DND-41 (cell line): ENCODE measurements around the gene TIGD3.

Source experiments
- ATAC-seq: fragments of 200-7000 bp; cut with Tn5 transposase; 3 replicates; pipeline ENCODE4 v1.9.1; 2021; ENCODE audit warnings: low read depth; ENCODE audit not compliant: insufficient read depth
- DNase-seq: peaks from one replicate; pipeline ENCODE4 v3.0.0-alpha.2; 2020
- H2AFZ ChIP-seq: 2 replicates; pipeline ENCODE4 v1.6.0; 2012; ENCODE audit warnings: low read depth, low read length
- H3K27ac ChIP-seq: 2 replicates; pipeline ENCODE4 v1.5.1; 2012; ENCODE audit warnings: low read length, inconsistent platforms
- H3K27me3 ChIP-seq: fragments of 200-600 bp; sonication (generic); 2 replicates; pipeline ENCODE4 v1.6.0; 2012; ENCODE audit warnings: low read length, mild to moderate bottlenecking, inconsistent platforms; ENCODE audit not compliant: insufficient read depth, poor library complexity
- H3K36me3 ChIP-seq: 2 replicates; pipeline ENCODE4 v1.5.1; 2012; ENCODE audit warnings: low read length, inconsistent platforms; ENCODE audit not compliant: insufficient read depth
- H3K4me1 ChIP-seq: 2 replicates; pipeline ENCODE4 v1.5.1; 2012; ENCODE audit warnings: mild to moderate bottlenecking, low read length; ENCODE audit not compliant: insufficient read depth
- H3K4me2 ChIP-seq: 2 replicates; pipeline ENCODE4 v1.6.0; 2012; ENCODE audit warnings: mild to moderate bottlenecking, moderate library complexity, low read length, inconsistent platforms; ENCODE audit not compliant: insufficient read depth
- H3K4me3 ChIP-seq, 2 experiments: fragments of 200-600 bp in 1 of 2; shearing (Covaris generic) in 1 of 2; 2 replicates each; pipeline ENCODE4 v1.5.1; 2012 to 2016; ENCODE audit warnings: inconsistent platforms in 2 of 2, low read length in 2 of 2, mild to moderate bottlenecking in 2 of 2, low read depth in 1 of 2, moderate library complexity in 1 of 2
- H3K79me2 ChIP-seq: 2 replicates; pipeline ENCODE4 v1.6.0; 2012; ENCODE audit warnings: low read length, inconsistent platforms; ENCODE audit not compliant: insufficient read depth
- H3K9ac ChIP-seq: 2 replicates; pipeline ENCODE4 v1.6.0; 2012; ENCODE audit warnings: low read depth, mild to moderate bottlenecking, inconsistent platforms, low read length, moderate library complexity
- H3K9me3 ChIP-seq: 2 replicates; pipeline ENCODE4 v1.5.1; 2012; ENCODE audit warnings: low read length, moderate library complexity, mild to moderate bottlenecking, inconsistent platforms; ENCODE audit not compliant: insufficient read depth, severe bottlenecking
- H4K20me1 ChIP-seq: 2 replicates; pipeline ENCODE4 v1.6.0; 2012; ENCODE audit warnings: low read length; ENCODE audit not compliant: insufficient read depth
- EZH2 ChIP-seq: IDR thresholded peaks from 3 replicates; pipeline ENCODE4 v1.6.1; 2012; ENCODE audit warnings: borderline replicate concordance, low read depth, mild to moderate bottlenecking, moderate library complexity, low read length, inconsistent platforms; ENCODE audit not compliant: severe bottlenecking
- TF ChIP-seq, protein P1 (sequence below): IDR thresholded peaks from 2 replicates; pipeline ENCODE4 v1.5.1; 2012; ENCODE audit warnings: borderline replicate concordance, low read length, moderate library complexity, mild to moderate bottlenecking; ENCODE audit not compliant: poor library complexity, severe bottlenecking; ENCODE audit errors: extremely low read depth

TIGD3 gene

DNA sequence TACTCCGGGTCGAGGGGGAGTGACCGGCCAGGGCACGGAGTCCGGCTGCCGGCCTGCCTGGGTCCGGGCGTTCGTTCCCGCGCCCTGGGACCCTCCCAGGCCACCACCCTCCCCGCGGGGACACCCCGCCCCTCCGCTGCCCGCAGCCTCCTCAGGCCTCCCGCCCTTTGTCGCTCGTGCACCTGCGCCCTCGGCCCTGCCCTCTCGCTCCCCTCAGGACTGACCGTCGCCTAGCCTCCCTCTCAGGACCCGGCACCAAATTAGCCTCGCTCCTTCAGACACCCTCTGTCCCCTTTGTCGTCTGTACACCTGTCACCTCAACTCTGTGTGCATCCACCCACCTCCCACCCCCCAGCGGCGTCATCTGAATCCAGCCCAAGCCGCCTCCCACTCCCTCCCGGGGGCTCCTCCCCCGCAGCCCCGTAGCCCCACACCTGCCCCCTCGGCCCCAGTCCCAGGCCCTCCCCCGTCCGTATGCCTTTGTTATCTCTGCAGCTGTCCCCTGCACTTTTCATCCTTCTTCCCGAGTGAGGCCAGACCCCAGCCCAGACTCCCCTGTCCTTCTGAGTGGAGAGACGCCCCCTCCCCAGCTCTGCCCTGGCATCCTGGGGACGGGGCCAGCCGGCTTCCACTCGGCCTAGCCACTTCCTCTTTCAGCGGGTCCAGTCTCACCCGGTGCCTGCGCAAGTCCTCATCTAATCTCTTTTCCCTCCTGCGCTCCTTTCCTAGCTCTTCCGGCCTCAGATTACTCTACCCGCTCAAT, 643 bp downstream of the TIGD3 start:
- Histone ChIP-seq H3K27me3 (no peaks in the 10 kb centered on the region), H3K4me3 (peak overlapping the region; percentile 30 to 66; a peak in 3 of 4 replicates), H3K36me3 (peaks cover 21% of the 10 kb centered on the region), H3K79me2 (no peaks in the 10 kb centered on the region), H3K9me3 (no peaks in the 10 kb centered on the region), H3K4me1 (peaks cover 21% of the 10 kb centered on the region), H4K20me1 (peaks cover 4% of the 10 kb centered on the region; the same call in 1 of the 2 replicates), H2AFZ (peak overlapping the region; percentile 87), H3K9ac (peak overlapping the region; percentile 75), H3K27ac (peak overlapping the region; percentile 59), H3K4me2 (peak overlapping the region; percentile 98)
- TF ChIP-seq EZH2 = no peak
- TF ChIP-seq, protein P1, sequence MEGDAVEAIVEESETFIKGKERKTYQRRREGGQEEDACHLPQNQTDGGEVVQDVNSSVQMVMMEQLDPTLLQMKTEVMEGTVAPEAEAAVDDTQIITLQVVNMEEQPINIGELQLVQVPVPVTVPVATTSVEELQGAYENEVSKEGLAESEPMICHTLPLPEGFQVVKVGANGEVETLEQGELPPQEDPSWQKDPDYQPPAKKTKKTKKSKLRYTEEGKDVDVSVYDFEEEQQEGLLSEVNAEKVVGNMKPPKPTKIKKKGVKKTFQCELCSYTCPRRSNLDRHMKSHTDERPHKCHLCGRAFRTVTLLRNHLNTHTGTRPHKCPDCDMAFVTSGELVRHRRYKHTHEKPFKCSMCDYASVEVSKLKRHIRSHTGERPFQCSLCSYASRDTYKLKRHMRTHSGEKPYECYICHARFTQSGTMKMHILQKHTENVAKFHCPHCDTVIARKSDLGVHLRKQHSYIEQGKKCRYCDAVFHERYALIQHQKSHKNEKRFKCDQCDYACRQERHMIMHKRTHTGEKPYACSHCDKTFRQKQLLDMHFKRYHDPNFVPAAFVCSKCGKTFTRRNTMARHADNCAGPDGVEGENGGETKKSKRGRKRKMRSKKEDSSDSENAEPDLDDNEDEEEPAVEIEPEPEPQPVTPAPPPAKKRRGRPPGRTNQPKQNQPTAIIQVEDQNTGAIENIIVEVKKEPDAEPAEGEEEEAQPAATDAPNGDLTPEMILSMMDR = no peak
- DNase-seq (peak; percentile 59), ATAC-seq (peak; percentile 25; the same call in 2 of the 3 replicates)

DNA sequence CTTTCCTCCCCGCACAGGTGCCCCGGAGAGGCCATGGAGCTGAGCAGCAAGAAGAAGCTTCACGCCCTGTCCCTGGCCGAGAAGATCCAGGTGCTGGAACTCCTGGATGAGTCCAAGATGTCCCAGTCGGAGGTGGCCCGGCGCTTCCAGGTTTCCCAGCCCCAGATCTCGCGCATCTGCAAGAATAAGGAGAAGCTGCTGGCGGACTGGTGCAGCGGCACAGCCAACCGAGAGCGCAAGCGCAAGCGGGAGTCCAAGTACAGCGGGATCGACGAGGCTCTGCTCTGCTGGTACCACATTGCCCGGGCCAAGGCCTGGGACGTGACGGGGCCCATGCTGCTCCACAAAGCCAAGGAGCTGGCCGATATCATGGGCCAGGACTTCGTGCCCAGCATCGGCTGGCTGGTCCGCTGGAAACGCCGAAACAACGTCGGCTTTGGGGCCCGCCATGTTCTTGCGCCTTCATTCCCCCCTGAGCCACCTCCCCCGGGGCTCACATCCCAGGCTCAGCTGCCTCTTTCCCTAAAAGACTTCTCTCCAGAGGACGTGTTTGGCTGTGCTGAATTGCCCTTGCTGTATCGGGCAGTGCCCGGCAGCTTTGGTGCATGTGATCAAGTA, 1.3 kb downstream of the TIGD3 start:
- H2AFZ ChIP-seq = no peak overlapping the region
- DNase-seq (no peak), ATAC-seq (no peak)
- H3K9ac ChIP-seq = no peak overlapping the region; the same call in 1 of the 2 replicates
- no peaks in the 10 kb centered on the region for H3K9me3 ChIP-seq
- H3K4me3 ChIP-seq = 0 out of 4 replicates have a peak overlapping the region, but pooled peaks of 1 of the 2 experiments have one; percentile 66
- H3K4me2 ChIP-seq = peak overlapping the region; percentile 98
- peaks cover 15% of the 10 kb centered on the region for H3K36me3 ChIP-seq
- no peak overlapping the region for H3K27ac ChIP-seq
- no peaks in the 10 kb centered on the region for H3K27me3 ChIP-seq
- H3K4me1 ChIP-seq = peaks cover 21% of the 10 kb centered on the region
- H3K79me2 ChIP-seq = no peaks in the 10 kb centered on the region
- TF ChIP-seq, protein P1 = no peak
- no peak for TF ChIP-seq EZH2
- H4K20me1 ChIP-seq = peaks cover 4% of the 10 kb centered on the region; the same call in 1 of the 2 replicates

DNA sequence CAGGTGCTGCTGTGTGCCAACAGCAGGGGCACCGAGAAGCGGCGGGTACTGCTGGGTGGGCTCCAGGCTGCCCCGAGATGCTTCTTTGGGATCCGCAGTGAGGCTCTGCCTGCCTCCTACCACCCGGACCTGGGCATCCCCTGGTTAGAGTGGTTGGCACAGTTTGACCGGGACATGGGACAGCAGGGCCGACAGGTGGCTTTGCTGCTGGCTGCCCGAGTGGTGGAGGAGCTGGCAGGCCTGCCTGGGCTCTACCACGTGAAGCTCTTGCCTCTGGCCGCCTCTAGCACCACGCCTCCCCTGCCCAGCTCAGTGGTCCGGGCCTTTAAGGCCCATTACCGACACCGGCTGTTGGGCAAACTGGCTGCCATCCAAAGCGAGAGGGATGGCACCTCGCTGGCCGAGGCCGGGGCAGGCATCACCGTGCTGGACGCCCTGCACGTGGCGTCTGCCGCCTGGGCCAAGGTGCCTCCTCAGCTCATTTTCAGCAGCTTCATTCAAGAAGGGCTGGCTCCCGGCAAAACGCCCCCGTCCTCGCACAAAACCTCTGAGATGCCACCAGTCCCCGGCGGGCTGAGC, 1.9 kb downstream of the TIGD3 start:
- H3K9ac ChIP-seq = no peak overlapping the region
- H3K4me3 ChIP-seq = no peak overlapping the region
- ATAC-seq (no peak), DNase-seq (no peak)
- no peak overlapping the region for H3K4me2 ChIP-seq
- H3K9me3 ChIP-seq = no peaks in the 10 kb centered on the region
- TF ChIP-seq, protein P1 = no peak
- no peak for TF ChIP-seq EZH2
- H3K79me2 ChIP-seq = no peaks in the 10 kb centered on the region
- H4K20me1 ChIP-seq = peaks cover 4% of the 10 kb centered on the region; the same call in 1 of the 2 replicates
- H3K36me3 ChIP-seq = peaks cover 13% of the 10 kb centered on the region
- H3K27ac ChIP-seq = no peak overlapping the region
- H3K27me3 ChIP-seq = no peaks in the 10 kb centered on the region
- H3K4me1 ChIP-seq = peaks cover 21% of the 10 kb centered on the region
- H2AFZ ChIP-seq = no peak overlapping the region
